Measurements from ENCODE around the gene PPP2CA. TPM values are rescaled to one million over a fixed set of nuclear protein-coding genes. Genes with fewer than 3 reads are reported as not detected.

Gene PPP2CA
- 133 TPM for polyA plus RNA-seq (2013)

DNA sequence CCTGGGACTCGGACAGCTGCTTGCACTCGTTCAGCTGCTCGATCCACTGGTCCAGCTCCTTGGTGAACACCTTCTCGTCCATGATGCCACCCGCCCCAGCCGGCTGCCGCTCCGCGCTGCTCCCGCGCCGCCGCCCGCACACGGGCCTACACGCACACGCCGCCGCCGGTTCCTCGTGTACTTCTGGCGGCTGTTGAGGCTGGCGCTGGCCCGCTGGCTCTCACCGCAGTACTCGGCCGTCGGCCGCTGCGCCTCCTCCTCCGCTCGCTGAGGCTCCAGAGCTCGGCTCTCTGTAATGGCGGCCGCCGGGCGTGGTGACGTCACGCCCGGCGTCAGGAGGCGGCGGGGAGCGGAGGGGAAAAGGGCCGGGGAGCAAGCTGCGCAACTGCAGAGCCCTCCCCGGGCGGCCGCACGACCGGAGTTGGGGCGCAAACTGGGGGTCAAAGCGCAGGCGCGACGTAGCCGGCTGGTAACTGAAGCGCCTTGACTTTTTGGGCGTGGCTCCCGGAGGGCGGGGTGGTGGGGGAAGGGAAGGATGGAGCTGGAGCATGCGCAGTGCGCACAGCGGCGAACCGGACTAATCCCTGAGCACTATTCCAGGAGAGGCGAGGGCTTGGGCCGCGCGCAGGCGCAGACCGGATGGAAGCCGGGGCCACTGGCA lies at the start of gene PPP2CA:
Gene PPP2CA, minus strand, starts transcription at position 294 of the 661 bp plus-strand sequence. Its CDS starts 212 bp downstream, at position 82.
- H3K27me3 ChIP-seq (replicated peaks in 2 of 5; ENCODE audit: control insufficient read depth in 4 of 5, insufficient read depth in 5 of 5, low read length in 4 of 5), result no peaks in the 10 kb centered on the region
- ChIA-PET CTCF (interaction anchor here (1.0 to 3.2 kb wide), 8 partner anchors 11 to 64 kb away, joined by 3 to 19 read pairs (median 7); no protein-coding TSS in a partner anchor), POLR2A (interaction anchor here (0.6 to 1.9 kb wide), 6 partner anchors 14 to 401 kb away, joined by 3 to 12 read pairs (median 4); no protein-coding TSS in a partner anchor)
- H3K36me3 ChIP-seq (ENCODE audit: control insufficient read depth in 4 of 4, insufficient read depth in 4 of 4, low read length in 3 of 4), result peaks cover 0 to 8% (median under 1%) of the 10 kb centered on the region in 4 experiments
- peak within 1 kb of the TSS; percentile 99 to 100 for H3K27ac ChIP-seq (ENCODE audit: insufficient read depth in 1 of 2, low read depth in 1 of 2, low read length in 2 of 2, poor library complexity in 1 of 2, severe bottlenecking in 2 of 2)
- peaks cover 25 to 44% (median 33%) of the 10 kb centered on the region in 4 experiments for H3K4me1 ChIP-seq (ENCODE audit: control extremely low read depth in 1 of 4, control insufficient read depth in 4 of 4, insufficient read depth in 4 of 4, low read length in 3 of 4)
- no peaks in the 10 kb centered on the region for H3K9me3 ChIP-seq (ENCODE audit: control extremely low read depth in 1 of 5, control insufficient read depth in 4 of 5, insufficient read depth in 2 of 5, low read depth in 1 of 5, low read length in 4 of 5)
- H3K4me3 ChIP-seq (ENCODE audit: control insufficient read depth in 1 of 7, extremely low read depth in 1 of 7, insufficient read depth in 4 of 7, low read depth in 2 of 7, low read length in 6 of 7), result peak within 1 kb of the TSS; percentile 95 to 100 (median 98)
- WGBS (ENCODE audit: insufficient coverage), result 0% methylated on average over 56 of the region's 73 CpGs
- peak; percentile 98 to 99 (median 99) for DNase-seq

DNA sequence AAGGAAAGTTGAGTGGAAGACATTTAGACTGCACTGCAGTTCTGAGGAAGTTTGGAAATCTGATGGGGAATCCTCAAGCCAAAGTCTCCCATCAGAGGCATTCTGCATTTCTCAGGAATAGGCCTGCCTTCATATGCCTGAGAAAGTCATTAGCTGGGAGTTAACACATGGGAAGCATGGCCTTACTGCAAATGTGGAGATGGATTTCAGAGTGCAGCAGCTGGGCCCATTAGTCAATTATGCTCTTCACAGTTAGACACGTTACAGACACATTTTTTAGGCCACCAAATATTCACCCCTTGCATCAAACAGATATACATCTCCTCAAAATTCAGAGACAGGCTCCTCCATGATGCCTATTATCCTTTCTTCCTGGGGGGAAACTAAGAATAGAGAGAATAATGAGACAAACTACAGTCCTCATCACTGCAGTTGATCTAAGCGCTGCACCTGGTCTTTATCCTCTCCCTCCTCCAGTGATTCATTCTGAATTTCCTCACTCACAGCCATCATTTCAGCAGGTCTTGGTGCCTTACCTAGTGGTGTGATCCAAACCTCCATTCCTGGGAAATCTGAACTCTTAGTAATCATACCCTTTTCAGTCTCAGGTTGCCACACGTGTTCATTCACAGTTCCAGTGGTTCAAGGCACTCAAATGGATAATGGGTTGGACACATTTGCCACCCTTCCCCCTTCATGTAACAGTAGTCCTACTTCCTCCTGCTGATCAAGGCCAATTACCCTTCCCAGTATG lies 47.9 kb upstream of the PPP2CA start:
- WGBS (ENCODE audit: insufficient coverage), result 95% methylated on average over 2 of the region's 3 CpGs
- Histone ChIP-seq H3K27ac (ENCODE audit: insufficient read depth in 1 of 2, low read depth in 1 of 2, low read length in 2 of 2, poor library complexity in 1 of 2, severe bottlenecking in 2 of 2) (no peak overlapping the region), H3K36me3 (ENCODE audit: control insufficient read depth in 4 of 4, insufficient read depth in 4 of 4, low read length in 3 of 4) (no peaks in the 10 kb centered on the region), H3K9me3 (ENCODE audit: control extremely low read depth in 1 of 5, control insufficient read depth in 4 of 5, insufficient read depth in 2 of 5, low read depth in 1 of 5, low read length in 4 of 5) (peaks cover 0 to 4% (median 1%) of the 10 kb centered on the region in 5 experiments), H3K27me3 (replicated peaks in 2 of 5; ENCODE audit: control insufficient read depth in 4 of 5, insufficient read depth in 5 of 5, low read length in 4 of 5) (peaks cover 0 to 3% (median 0%) of the 10 kb centered on the region in 5 experiments), H3K4me1 (ENCODE audit: control extremely low read depth in 1 of 4, control insufficient read depth in 4 of 4, insufficient read depth in 4 of 4, low read length in 3 of 4) (no peaks in the 10 kb centered on the region), H3K4me3 (ENCODE audit: control insufficient read depth in 1 of 7, extremely low read depth in 1 of 7, insufficient read depth in 4 of 7, low read depth in 2 of 7, low read length in 6 of 7) (no peak overlapping the region)
- no peak for DNase-seq
- ChIA-PET CTCF (no interaction called here), POLR2A (interaction anchor here (0.5 kb wide), 1 partner anchor 71 kb away, joined by 5 read pairs; no protein-coding TSS in a partner anchor)

DNA sequence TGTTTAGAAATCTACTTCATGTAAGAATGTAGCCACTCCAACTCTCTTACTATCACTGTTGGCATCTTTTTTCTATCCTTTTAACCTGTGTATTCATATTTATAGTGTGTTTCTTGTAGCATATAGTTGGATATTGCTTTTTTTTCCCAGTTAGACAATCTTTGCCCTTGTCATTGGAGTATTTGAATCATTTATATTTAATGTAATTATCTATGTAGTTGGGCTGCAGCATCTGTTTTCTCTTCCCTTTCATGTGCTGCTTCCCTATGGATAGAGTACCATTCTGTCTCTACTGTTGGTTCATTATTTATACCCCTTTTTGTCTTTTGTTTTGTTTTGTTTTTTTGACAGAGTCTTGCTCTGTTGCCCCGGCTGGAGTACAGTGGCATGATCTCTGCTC lies 45.2 kb upstream of the PPP2CA start:
- 100% methylated on average over 1 of the region's 1 CpG for WGBS (ENCODE audit: insufficient coverage)

DNA sequence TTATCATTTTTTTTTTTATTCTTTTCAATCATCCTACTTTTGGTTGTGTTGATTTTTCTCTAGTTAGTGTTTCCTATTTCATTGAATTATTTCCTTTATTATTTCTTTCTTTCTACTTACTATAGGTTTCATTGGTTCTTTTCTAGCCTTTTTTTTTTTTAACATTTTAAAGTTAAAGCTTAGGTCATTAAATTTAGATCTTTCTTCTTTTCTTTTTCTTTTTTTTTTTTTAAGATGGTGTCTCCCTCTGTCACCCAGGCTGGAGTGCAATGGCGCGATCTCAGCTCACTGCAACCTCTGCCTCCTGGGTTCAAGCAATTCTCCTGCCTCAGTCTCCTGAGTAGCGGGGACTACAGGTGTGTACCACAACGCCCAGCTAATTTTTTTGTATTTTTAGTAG lies 43.0 kb upstream of the PPP2CA start:
- ChIA-PET POLR2A (interaction anchor here (0.5 to 0.6 kb wide), 2 partner anchors 19 to 77 kb away, joined by 3 read pairs; no protein-coding TSS in a partner anchor), CTCF (interaction anchor here (0.7 to 1.7 kb wide), 4 partner anchors 8 to 85 kb away, joined by 3 to 5 read pairs (median 3); no protein-coding TSS in a partner anchor)
- Histone ChIP-seq H3K27ac (ENCODE audit: insufficient read depth in 1 of 2, low read depth in 1 of 2, low read length in 2 of 2, poor library complexity in 1 of 2, severe bottlenecking in 2 of 2) (no peak overlapping the region), H3K4me1 (ENCODE audit: control extremely low read depth in 1 of 4, control insufficient read depth in 4 of 4, insufficient read depth in 4 of 4, low read length in 3 of 4) (no peaks in the 10 kb centered on the region), H3K27me3 (replicated peaks in 2 of 5; ENCODE audit: control insufficient read depth in 4 of 5, insufficient read depth in 5 of 5, low read length in 4 of 5) (no peaks in the 10 kb centered on the region), H3K9me3 (ENCODE audit: control extremely low read depth in 1 of 5, control insufficient read depth in 4 of 5, insufficient read depth in 2 of 5, low read depth in 1 of 5, low read length in 4 of 5) (peaks cover 0 to 11% (median 7%) of the 10 kb centered on the region in 5 experiments), H3K36me3 (ENCODE audit: control insufficient read depth in 4 of 4, insufficient read depth in 4 of 4, low read length in 3 of 4) (no peaks in the 10 kb centered on the region), H3K4me3 (ENCODE audit: control insufficient read depth in 1 of 7, extremely low read depth in 1 of 7, insufficient read depth in 4 of 7, low read depth in 2 of 7, low read length in 6 of 7) (no peak overlapping the region)
- no peak for DNase-seq
- 100% methylated on average over 4 of the region's 4 CpGs for WGBS (ENCODE audit: insufficient coverage)

More for the DNA sequence above, 45.2 kb upstream of the PPP2CA start:
- H3K36me3 ChIP-seq (ENCODE audit: control insufficient read depth in 4 of 4, insufficient read depth in 4 of 4, low read length in 3 of 4), result no peaks in the 10 kb centered on the region
- peaks cover 0 to 4% (median 0%) of the 10 kb centered on the region in 5 experiments for H3K9me3 ChIP-seq (ENCODE audit: control extremely low read depth in 1 of 5, control insufficient read depth in 4 of 5, insufficient read depth in 2 of 5, low read depth in 1 of 5, low read length in 4 of 5)
- H3K27ac ChIP-seq (ENCODE audit: insufficient read depth in 1 of 2, low read depth in 1 of 2, low read length in 2 of 2, poor library complexity in 1 of 2, severe bottlenecking in 2 of 2), result no peak overlapping the region
- DNase-seq, result no peak
- no peak overlapping the region for H3K4me3 ChIP-seq (ENCODE audit: control insufficient read depth in 1 of 7, extremely low read depth in 1 of 7, insufficient read depth in 4 of 7, low read depth in 2 of 7, low read length in 6 of 7)
- CTCF ChIA-PET, result no interaction called here
- POLR2A ChIA-PET, result no interaction called here
- H3K4me1 ChIP-seq (ENCODE audit: control extremely low read depth in 1 of 4, control insufficient read depth in 4 of 4, insufficient read depth in 4 of 4, low read length in 3 of 4), result no peaks in the 10 kb centered on the region
- H3K27me3 ChIP-seq (replicated peaks in 2 of 5; ENCODE audit: control insufficient read depth in 4 of 5, insufficient read depth in 5 of 5, low read length in 4 of 5), result no peaks in the 10 kb centered on the region

DNA sequence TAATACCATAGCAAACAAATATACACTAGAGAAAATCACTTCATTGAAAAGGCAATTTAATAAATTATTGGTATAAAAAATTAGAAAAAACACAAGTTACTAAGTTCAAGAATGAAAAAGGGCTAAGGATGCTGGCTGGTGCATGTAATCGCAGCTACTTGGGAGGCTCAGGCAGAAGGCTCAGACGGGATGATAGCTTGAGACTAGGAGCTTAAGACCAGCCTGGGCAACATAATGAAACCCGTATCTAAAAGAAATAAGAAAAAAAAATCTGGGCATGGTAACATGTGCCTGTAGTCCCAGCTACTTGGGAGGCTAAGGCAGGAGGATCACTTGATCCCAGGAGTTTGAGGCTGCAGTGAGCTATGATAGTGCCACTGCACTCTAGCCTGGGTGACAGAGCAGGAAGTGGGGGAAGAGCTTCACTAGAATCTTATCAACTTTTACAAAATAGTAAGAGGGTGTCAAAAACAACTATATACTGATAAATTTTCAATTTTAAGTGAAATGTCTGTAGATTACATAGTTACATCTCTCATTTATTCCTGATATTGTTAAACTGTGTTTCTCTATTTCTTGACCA lies 42.2 kb upstream of the PPP2CA start:
- CTCF ChIA-PET, result interaction anchor here (1.0 to 1.7 kb wide), 2 partner anchors 9 to 68 kb away, joined by 3 to 5 read pairs; no protein-coding TSS in a partner anchor
- Histone ChIP-seq H3K4me1 (ENCODE audit: control extremely low read depth in 1 of 4, control insufficient read depth in 4 of 4, insufficient read depth in 4 of 4, low read length in 3 of 4) (no peaks in the 10 kb centered on the region), H3K27me3 (replicated peaks in 2 of 5; ENCODE audit: control insufficient read depth in 4 of 5, insufficient read depth in 5 of 5, low read length in 4 of 5) (no peaks in the 10 kb centered on the region), H3K36me3 (ENCODE audit: control insufficient read depth in 4 of 4, insufficient read depth in 4 of 4, low read length in 3 of 4) (no peaks in the 10 kb centered on the region), H3K4me3 (ENCODE audit: control insufficient read depth in 1 of 7, extremely low read depth in 1 of 7, insufficient read depth in 4 of 7, low read depth in 2 of 7, low read length in 6 of 7) (no peak overlapping the region), H3K9me3 (ENCODE audit: control extremely low read depth in 1 of 5, control insufficient read depth in 4 of 5, insufficient read depth in 2 of 5, low read depth in 1 of 5, low read length in 4 of 5) (peaks cover 0 to 18% (median 7%) of the 10 kb centered on the region in 5 experiments), H3K27ac (ENCODE audit: insufficient read depth in 1 of 2, low read depth in 1 of 2, low read length in 2 of 2, poor library complexity in 1 of 2, severe bottlenecking in 2 of 2) (no peak overlapping the region)
- WGBS (ENCODE audit: insufficient coverage), result 93% methylated on average over 3 of the region's 3 CpGs
- no peak for DNase-seq
- POLR2A ChIA-PET, result interaction anchor here (0.5 to 0.6 kb wide), 2 partner anchors 77 to 478 kb away, joined by 3 to 4 read pairs; no protein-coding TSS in a partner anchor

DNA sequence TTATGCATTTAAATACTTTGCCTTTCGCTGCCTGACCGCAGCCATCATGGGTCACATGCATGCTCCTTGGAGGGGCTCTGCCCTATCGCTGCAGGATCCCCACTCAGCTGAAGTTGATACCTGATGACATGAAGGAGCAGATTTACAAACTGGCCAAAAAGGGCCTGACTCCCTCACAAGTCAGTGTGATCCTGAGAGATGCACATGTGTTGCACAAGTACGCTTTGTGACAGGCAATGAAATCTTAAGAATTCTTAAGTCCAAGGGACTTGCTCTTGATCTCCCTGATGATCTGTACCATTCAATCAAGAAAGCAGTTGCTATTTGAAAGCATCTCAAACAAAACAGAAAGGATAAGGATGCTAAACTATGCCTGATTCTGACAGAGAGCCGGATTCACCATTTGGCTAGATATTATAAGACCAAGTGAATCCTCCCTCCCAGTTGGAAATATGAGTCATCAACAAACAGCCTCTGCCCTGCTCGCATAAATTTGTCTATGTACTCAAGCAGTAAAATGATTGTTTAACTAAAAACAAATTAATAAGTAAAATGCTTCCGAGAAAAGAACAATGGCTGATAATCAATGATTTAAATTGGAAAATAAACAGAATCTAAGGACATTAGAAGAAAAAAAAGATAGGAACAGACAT lies 41.6 kb upstream of the PPP2CA start:
- ChIA-PET CTCF (interaction anchor here (0.6 to 1.7 kb wide), 4 partner anchors 10 to 469 kb away, joined by 3 to 5 read pairs (median 4); no protein-coding TSS in a partner anchor), POLR2A (interaction anchor here (0.6 kb wide), 1 partner anchor 478 kb away, joined by 4 read pairs; no protein-coding TSS in a partner anchor)
- Histone ChIP-seq H3K4me1 (ENCODE audit: control extremely low read depth in 1 of 4, control insufficient read depth in 4 of 4, insufficient read depth in 4 of 4, low read length in 3 of 4) (no peaks in the 10 kb centered on the region), H3K27ac (ENCODE audit: insufficient read depth in 1 of 2, low read depth in 1 of 2, low read length in 2 of 2, poor library complexity in 1 of 2, severe bottlenecking in 2 of 2) (no peak overlapping the region), H3K36me3 (ENCODE audit: control insufficient read depth in 4 of 4, insufficient read depth in 4 of 4, low read length in 3 of 4) (no peaks in the 10 kb centered on the region), H3K9me3 (ENCODE audit: control extremely low read depth in 1 of 5, control insufficient read depth in 4 of 5, insufficient read depth in 2 of 5, low read depth in 1 of 5, low read length in 4 of 5) (peaks cover 2 to 24% (median 9%) of the 10 kb centered on the region in 5 experiments), H3K27me3 (replicated peaks in 2 of 5; ENCODE audit: control insufficient read depth in 4 of 5, insufficient read depth in 5 of 5, low read length in 4 of 5) (no peaks in the 10 kb centered on the region), H3K4me3 (ENCODE audit: control insufficient read depth in 1 of 7, extremely low read depth in 1 of 7, insufficient read depth in 4 of 7, low read depth in 2 of 7, low read length in 6 of 7) (no peak overlapping the region)
- 92% methylated on average over 5 of the region's 7 CpGs for WGBS (ENCODE audit: insufficient coverage)
- DNase-seq, result no peak

All from common myeloid progenitor, CD34-positive (primary cell).